Ishikawa (cell line): ENCODE data around the gene NSL1.

Source experiments
- CEBPB ChIP-seq: IDR thresholded peaks from 2 replicates; pipeline ENCODE4 v1.6.1; 2012
- CREB1 ChIP-seq: IDR thresholded peaks from 2 replicates; pipeline ENCODE4 v1.6.1; 2012; ENCODE audit warnings: low read depth
- EGR1 ChIP-seq: IDR thresholded peaks from 2 replicates; pipeline ENCODE4 v1.6.1; 2012
- EP300 ChIP-seq: IDR thresholded peaks from 2 replicates; pipeline ENCODE4 v1.6.1; 2012; ENCODE audit warnings: borderline replicate concordance
- FOXM1 ChIP-seq: IDR thresholded peaks from 2 replicates; pipeline ENCODE4 v1.6.1; 2012; ENCODE audit warnings: low read depth, borderline replicate concordance
- NFIC ChIP-seq: IDR thresholded peaks from 2 replicates; pipeline ENCODE4 v1.6.1; 2012
- RAD21 ChIP-seq: IDR thresholded peaks from 2 replicates; pipeline ENCODE4 v1.6.1; 2012; ENCODE audit warnings: low read depth
- TAF1 ChIP-seq: IDR thresholded peaks from 2 replicates; pipeline ENCODE4 v1.6.1; 2012; ENCODE audit warnings: low read depth, mild to moderate bottlenecking
- TCF12 ChIP-seq: IDR thresholded peaks from 2 replicates; pipeline ENCODE4 v1.6.1; 2012; ENCODE audit warnings: low read depth
- TEAD4 ChIP-seq: IDR thresholded peaks from 2 replicates; pipeline ENCODE4 v1.6.1; 2012
- YY1 ChIP-seq: IDR thresholded peaks from 2 replicates; pipeline ENCODE4 v1.6.1; 2012; ENCODE audit warnings: low read depth
- ZBTB7A ChIP-seq: IDR thresholded peaks from 2 replicates; pipeline ENCODE4 v1.6.1; 2012; ENCODE audit warnings: low read depth
- TF ChIP-seq, protein P1 (sequence below): IDR thresholded peaks from 2 replicates; pipeline ENCODE4 v1.6.1; 2012
- TF ChIP-seq, protein P2 (sequence below): IDR thresholded peaks from 2 replicates; pipeline ENCODE4 v1.6.1; 2012
- TF ChIP-seq, protein P3 (sequence below): IDR thresholded peaks from 2 replicates; pipeline ENCODE4 v1.6.1; 2012; ENCODE audit warnings: low read depth, mild to moderate bottlenecking

NSL1 gene

DNA sequence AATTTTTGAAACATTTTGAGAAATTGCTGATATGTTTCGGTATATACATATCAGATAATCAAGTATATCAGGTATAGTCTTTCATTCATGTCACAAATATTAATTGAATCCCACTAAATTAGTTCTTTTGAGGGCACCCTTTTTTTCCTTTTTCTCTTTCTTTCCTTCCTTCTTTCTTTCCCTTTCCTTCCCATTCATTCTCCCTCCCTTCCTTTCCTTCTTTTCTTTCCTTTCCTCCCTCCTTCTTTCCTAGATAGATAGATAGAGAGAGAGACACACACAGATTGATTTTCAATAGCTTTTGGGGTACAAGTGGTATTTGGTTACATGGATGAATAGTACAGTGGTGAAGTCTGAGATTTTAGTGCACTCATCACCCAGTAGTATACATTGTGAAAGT, 5.7 kb downstream of the NSL1 start:
- no peak for TF ChIP-seq TCF12

DNA sequence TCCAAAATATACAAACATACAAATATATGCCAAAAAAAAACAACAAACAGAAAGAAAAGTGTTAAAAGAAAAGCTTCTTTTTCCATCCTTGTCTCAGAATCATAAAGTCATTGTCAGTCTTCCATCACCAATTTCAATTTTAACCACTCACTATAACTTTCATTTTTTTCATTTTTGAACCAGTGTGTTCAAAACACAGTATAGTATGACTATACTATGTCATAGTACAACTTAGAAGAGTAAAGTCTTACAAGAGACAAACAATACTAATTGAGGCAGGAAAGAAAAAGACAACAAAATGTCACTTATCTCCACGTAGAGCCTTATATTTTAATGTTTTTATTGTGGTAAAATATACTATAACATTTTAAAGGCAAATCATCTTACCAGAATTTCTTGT, 7.6 kb downstream of the NSL1 start:
- TF ChIP-seq CREB1 (no peak), EGR1 (no peak), TEAD4 (no peak), EP300 (no peak), TCF12 (no peak), NFIC (no peak)
- TF ChIP-seq, protein P1, sequence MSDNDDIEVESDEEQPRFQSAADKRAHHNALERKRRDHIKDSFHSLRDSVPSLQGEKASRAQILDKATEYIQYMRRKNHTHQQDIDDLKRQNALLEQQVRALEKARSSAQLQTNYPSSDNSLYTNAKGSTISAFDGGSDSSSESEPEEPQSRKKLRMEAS, result no peak
- TF ChIP-seq, protein P2, sequence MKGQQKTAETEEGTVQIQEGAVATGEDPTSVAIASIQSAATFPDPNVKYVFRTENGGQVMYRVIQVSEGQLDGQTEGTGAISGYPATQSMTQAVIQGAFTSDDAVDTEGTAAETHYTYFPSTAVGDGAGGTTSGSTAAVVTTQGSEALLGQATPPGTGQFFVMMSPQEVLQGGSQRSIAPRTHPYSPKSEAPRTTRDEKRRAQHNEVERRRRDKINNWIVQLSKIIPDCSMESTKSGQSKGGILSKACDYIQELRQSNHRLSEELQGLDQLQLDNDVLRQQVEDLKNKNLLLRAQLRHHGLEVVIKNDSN, result no peak
- TF ChIP-seq, protein P3, sequence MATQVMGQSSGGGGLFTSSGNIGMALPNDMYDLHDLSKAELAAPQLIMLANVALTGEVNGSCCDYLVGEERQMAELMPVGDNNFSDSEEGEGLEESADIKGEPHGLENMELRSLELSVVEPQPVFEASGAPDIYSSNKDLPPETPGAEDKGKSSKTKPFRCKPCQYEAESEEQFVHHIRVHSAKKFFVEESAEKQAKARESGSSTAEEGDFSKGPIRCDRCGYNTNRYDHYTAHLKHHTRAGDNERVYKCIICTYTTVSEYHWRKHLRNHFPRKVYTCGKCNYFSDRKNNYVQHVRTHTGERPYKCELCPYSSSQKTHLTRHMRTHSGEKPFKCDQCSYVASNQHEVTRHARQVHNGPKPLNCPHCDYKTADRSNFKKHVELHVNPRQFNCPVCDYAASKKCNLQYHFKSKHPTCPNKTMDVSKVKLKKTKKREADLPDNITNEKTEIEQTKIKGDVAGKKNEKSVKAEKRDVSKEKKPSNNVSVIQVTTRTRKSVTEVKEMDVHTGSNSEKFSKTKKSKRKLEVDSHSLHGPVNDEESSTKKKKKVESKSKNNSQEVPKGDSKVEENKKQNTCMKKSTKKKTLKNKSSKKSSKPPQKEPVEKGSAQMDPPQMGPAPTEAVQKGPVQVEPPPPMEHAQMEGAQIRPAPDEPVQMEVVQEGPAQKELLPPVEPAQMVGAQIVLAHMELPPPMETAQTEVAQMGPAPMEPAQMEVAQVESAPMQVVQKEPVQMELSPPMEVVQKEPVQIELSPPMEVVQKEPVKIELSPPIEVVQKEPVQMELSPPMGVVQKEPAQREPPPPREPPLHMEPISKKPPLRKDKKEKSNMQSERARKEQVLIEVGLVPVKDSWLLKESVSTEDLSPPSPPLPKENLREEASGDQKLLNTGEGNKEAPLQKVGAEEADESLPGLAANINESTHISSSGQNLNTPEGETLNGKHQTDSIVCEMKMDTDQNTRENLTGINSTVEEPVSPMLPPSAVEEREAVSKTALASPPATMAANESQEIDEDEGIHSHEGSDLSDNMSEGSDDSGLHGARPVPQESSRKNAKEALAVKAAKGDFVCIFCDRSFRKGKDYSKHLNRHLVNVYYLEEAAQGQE, result no peak

DNA sequence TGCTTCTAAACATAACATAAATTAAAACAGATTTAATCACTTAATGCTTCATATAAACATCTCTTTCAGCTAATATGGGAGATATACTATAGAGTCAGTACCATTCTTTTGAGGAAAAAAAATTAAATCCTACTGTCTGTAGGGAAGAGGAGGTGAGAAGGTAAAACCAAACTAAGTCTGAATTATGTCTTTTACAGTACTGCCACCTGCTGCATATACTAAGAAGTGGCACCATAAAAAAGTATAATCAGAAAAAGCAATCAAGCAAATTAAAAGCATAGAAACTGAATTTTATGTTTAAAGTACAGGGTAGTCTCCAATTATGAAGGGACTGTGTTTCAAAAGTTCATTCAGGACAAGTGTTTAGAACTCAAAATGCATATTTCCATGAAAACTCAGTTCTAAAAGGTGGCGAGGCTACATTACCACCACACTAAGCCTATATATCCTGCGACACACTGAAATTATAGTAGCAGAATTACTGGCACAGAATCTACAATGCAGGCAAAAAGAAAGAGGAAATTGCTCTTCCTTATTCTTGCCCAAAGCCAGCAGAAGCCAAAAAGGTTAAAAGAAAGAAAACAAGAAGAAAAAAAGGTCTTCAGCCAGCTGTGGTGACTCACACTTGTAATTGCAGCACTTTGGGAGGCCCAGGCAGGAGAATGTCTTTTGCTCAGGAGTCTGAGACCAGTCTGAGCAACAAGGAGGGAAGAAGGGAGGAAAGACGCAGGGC, 9.0 kb downstream of the NSL1 start:
- TF ChIP-seq YY1 (no peak), RAD21 (peak; percentile 60)

DNA sequence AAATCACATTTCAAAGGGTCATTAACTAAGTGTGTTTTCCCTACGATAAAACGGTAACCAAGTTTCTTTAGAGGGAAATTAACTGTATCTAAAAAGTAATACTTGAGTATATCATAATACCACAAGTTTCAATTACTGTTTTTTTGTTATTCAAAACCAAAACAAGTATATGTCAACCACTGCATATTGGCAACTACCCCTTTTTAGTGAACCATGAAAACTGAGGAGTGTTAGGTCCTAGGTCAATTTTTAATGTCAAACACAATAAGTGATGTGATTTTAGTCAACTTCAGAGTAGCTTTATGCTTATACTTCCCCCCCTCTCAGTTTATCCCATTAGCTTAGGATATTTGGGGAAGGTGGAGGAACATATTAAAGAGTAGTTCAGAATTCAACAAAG, 10.4 kb downstream of the NSL1 start:
- TF ChIP-seq, protein P3, result no peak

DNA sequence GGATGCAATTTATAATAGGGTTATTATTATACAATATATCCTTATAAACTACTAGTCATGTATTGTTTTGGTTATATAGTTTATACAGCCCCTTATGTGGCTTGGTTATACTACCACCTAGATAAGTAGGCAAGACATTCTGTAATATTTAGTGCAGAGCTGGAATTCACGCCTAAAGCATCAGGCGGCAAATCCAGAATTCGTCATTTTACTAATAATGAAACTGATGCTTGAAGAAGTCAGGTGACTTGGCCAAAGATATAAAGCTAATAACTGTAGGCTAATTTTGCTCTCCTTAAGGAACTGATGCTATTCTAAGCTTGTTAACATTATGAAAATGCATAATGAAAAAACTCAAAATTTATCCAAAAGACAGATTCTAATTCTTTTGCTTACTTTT, 10.8 kb downstream of the NSL1 start:
- TF ChIP-seq TCF12, result no peak
- TF ChIP-seq, protein P1, result no peak
- TF ChIP-seq TEAD4, result no peak
- TF ChIP-seq TAF1, result no peak
- no peak for TF ChIP-seq FOXM1
- no peak for TF ChIP-seq CREB1
- TF ChIP-seq YY1, result no peak
- no peak for TF ChIP-seq ZBTB7A
- TF ChIP-seq EGR1, result no peak
- no peak for TF ChIP-seq EP300
- TF ChIP-seq, protein P2, result no peak

DNA sequence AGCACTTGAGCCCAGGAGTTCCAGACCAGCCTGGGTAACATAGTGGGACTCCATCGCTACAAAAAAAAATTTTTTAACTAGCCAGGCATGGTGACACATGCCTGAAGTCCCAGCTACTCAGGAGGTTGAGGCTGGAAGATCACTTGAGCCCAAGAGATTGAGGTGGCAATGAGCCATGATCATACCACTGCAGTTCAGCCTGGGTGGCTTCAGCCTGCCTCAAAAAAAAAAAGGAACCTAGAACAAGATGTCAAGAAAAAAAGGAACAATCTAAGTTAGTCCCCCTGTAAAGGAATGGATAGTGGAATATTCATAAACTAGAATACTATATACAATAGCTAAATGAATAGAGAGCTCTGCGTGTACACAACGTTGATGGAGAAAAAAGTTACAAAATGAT, 14.4 kb downstream of the NSL1 start:
- no peak for TF ChIP-seq TAF1
- no peak for TF ChIP-seq NFIC
- no peak for TF ChIP-seq FOXM1
- no peak for TF ChIP-seq CEBPB

DNA sequence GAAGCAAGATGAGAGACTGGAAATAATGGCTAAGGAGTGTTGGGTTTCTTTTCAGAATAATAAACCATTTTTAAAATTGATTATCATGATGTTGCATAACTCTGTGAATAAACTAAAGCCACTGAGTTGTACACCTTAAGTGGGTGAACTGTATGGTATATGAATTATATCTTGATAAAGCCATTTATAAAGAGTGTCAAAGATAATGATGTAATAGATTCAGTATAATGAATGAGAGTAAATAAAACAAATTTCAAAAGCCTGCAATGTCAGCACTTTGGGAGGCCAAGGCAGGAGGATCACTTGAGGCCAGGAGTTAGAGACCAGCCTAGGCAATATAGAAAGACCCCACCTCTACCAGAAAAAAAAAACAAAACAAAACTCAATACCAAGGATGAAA, 16.3 kb downstream of the NSL1 start:
- TF ChIP-seq EGR1 (no peak), YY1 (no peak), TAF1 (no peak), CREB1 (no peak), NFIC (no peak), TCF12 (no peak), RAD21 (no peak), FOXM1 (no peak), TEAD4 (no peak)
- TF ChIP-seq, protein P1, result no peak
